GM19025 (cell line): Measurements from ENCODE around the gene LEKR1.
A peak's percentile ranks its signal among the peaks of the same experiment; 100 is the strongest.
"Not testable (repeated sequence)": the region's sequence is repeated elsewhere in the genome, so short reads cannot be mapped to it uniquely, and the experiment has no call there.

Experiments used
- ATAC-seq: cut with Tn5 transposase; IDR thresholded peaks from one replicate; pipeline ENCODE4 v1.9.1; 2021; ENCODE audit warnings: mild to moderate bottlenecking, low read depth, moderate library complexity; ENCODE audit not compliant: unreplicated experiment

The LEKR1 gene

DNA sequence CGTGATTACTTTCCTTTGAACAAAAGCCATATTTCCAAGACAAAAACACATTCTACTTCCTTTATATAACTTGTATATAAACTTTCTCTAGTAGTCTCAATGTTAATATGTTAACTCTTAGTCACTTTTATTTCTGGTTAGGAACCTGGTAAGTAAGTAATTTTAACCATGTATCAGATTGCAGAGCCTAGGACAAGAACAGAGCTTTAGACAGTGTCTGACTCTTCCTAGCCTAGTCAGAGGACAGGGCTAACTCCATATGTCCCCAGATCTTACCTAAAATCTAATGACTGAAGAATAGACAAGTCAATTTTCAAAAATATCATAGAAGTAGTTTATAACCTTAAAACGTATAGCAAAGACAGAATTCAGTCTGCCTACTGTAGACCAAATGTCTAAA lies 8.3 kb downstream of the LEKR1 start:
- ATAC-seq: no peak

GRCh38 chr3:156834962-156835535 lies 8.9 kb downstream of the LEKR1 start:
- ATAC-seq: no peak

GRCh38 chr3:156836701-156837100 lies 10.5 kb downstream of the LEKR1 start:
- no peak for ATAC-seq

- ATAC-seq: no peak
Observed at GRCh38 chr3:156837115-156837514, 11.0 kb downstream of the LEKR1 start.

DNA sequence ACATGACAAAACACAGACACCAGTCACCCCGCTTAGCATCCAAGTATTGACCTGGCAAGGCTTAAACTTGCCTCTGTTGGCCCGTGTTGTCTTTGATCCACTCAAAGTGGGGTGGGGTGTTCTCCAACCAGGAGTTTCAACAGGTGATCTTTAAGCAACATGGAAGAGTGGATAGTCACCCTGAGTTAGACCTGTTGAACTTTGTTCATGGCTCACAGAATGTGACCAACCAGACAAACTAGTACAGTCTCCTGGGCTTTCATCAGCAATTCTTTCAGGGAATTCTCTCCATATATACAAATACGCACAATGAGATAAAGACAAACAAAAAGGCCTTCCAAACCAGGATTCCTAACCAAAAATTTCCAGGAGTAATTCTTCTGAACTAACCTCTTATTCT lies 11.9 kb downstream of the LEKR1 start:
- ATAC-seq: no peak

DNA sequence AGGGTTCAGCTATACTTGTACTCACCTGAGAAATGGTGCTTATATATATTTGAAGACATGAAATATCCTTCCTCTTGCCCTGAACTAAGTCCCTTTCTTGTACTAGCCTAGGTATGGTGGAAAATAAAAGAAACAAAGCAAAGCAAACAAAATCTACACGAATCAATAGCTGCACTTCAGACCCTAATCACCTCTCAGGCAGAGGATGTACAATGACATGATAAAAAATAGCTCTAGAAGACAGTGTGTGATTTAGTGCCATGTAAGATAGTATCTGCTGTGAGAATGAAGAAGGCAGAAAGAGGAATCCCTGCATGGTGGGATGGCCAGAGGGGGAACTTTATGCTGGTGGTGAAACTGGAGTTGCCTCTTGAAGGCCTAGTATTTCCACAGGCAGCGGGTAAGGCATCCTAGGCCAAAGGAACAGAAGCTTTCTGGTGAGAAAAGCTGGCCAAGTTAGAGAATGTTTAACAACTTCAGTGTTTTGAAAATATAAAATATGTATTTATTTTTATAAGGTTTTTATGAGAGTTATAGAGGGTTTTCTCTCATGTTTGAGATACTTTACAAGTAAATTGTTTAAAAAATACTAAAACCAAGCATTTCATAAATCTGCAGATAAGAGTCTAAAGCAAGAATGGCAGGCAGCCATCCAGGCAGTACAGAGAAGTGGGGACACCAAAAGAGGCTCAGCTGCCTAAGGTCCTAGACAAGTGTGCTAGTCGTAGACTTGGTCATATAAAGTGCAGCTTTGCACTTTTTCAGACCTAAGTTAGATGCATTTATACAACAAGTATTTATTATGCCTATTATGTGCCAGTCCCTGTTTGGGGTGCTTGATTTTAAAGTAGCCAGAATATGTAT lies 14.9 kb downstream of the LEKR1 start:
- ATAC-seq: no peak

DNA sequence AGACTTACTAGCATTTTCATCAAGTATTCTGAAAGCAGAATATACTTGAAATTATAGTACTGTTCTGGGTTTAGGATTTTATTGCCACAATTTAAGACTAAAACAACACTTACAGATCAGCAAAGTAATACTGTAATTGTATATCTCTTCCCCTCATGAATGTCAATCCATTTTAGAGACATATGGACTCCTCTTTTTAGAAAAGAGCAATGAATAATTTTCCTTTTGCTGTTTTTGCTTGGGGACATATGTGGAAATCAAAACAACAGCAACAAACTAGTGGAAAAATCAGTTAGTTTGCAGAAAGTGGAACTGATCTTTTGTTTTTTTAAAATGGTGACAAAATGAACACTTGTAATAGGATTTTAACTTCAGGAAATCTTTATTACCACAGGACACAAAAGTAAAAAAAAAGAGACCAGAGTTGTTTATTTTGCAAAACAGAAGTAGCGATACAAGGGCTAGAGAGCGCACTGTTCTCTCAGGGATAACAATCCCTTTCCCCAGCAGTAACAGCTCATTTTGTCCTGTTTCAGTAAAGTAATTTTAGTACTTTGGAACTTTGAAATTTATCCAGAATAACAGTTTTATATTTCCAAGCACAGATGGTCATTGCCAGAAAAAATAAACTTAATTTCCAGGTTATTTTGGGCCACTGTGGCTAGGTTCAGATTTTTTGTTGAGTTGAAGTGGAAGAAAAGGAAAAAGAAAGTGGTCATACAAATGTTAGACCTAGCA lies 17.1 kb downstream of the LEKR1 start:
- no peak for ATAC-seq

DNA sequence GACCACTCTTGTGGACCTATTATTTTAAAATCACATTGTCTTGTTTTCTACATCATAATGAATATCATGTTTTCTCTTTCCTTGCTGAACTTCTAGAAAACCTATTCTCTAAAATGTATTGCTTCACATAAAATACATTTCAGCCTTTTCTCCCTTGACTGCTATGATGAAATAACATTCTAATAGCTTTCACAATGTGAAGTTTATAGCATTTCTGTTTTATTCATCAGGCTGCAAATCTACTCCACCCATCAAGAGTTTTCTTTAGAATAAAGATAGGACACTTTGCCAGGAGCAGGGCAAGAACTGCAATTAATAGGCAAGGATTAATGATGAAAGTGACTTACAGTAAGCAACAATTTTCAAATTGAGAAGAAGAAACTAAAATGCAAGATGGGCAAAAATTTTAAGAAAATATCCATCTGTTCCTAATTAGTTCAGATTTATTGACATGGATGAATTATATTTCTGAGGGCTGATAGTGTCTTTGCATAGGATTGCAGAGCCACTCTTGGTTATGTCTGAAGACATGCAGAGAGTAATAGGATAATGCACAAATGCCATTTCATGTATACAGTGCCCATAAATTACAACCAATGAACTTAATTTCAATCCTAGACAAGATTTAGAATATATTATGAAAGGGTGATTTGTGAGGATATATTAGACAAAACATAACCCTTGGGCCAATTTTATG lies 21.7 kb downstream of the LEKR1 start:
- no peak for ATAC-seq

DNA sequence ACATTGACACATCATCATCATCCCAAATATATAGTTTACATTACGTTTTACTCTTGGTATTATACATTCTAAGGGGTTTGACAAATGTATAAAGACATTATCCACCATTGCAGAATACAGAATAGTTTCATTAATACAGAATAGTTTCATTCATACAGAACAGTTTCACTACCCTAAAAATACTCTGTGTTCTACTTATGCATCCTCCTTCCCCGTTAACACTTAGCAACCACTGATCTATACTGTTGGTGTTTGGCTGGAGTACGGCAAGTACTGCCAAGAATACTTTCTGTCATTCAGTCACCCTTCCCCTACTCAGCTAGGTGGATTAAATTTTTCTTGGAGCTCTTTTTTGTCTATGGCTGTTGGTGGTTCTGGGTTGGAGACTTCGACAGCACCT lies 33.4 kb downstream of the LEKR1 start:
- ATAC-seq: peak; percentile 89

DNA sequence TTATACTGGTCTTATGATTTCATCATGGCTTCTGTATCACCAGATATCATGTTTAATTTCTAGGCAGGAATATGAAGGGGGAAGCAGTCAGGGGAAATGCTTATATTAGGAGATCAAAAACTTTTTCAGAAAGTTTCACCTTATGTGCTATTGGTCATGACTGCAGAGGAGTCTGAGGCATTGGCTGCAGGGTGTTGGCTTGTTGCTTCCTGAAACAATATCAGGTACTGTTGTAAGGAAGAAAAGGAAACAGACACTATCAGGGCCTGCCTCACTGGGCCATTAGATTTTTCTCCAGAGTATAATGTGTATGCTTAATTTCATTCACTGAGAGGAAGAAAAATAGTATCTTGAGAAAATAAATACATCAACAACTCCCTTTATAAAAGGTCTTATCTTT lies 34.7 kb downstream of the LEKR1 start:
- ATAC-seq: no peak

GRCh38 chr3:156862338-156862737 lies 36.2 kb downstream of the LEKR1 start:
- ATAC-seq: no peak

- ATAC-seq: no peak
Observed at GRCh38 chr3:156865732-156866131, 39.6 kb downstream of the LEKR1 start.

DNA sequence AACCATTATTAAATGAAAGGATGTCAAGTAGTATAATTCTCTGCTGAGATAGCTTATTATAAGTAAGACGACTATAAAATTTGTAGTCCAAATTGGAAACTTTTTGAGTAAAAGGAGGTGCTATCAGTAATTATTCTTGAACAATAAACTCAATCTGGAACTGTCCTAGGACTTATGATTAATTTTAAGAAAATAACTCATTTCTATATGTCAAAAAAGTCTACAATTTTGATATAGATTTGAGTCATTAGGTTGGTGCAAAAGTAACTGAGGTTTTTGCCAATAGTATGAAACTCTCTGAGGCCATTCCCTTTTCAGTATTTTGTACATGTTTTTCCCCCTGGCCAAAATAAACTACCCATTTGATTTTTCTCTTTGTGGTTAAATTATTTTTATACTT lies 41.0 kb downstream of the LEKR1 start:
- no peak for ATAC-seq

DNA sequence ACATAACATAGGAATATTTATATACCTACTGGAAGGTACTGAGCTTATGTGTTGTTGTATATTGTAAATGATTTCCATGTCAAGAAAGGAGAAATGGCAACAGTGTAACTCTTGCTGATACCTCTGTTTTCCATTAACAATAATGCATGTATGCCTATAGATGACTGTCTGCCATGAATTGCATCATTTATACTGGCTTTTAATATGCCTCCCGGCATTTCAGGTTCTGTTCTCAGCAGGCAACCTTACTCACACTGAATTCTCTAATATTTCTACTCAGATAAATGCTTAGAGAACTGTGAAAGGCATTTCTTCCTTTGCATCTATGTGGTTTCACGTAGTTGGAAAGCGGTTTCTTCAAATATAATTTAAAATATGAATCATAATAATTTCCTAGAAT lies 41.8 kb downstream of the LEKR1 start:
- ATAC-seq: no peak

GRCh38 chr3:156873906-156874305 lies 47.8 kb downstream of the LEKR1 start:
- no peak for ATAC-seq

GRCh38 chr3:156879491-156879890 lies 53.3 kb downstream of the LEKR1 start:
- ATAC-seq: not testable (repeated sequence)

- no peak for ATAC-seq
Observed at GRCh38 chr3:156885761-156886160, 59.6 kb downstream of the LEKR1 start.

GRCh38 chr3:156888176-156888575 lies 62.0 kb downstream of the LEKR1 start:
- ATAC-seq: no peak

- ATAC-seq: no peak
Observed at GRCh38 chr3:156888576-156888975, 62.4 kb downstream of the LEKR1 start.

DNA sequence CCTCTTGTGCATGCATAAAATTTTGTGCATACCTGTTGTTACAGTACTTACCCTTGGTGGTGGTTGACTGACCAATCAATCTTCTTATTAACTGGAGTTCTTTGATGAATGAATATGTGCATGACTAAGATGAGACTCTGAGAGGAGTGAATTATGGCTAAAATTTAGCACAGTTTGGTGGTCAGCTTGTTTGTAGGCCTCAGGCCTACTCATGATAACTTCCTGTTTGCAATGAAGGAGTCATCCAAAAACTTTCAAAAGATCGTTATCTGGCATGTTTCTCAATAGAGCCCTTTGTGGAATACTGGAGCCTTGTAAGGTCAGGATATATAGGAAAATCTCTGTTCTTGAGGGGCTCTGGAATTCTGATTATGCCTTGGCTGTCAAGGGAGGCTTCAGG lies 66.5 kb downstream of the LEKR1 start:
- no peak for ATAC-seq

DNA sequence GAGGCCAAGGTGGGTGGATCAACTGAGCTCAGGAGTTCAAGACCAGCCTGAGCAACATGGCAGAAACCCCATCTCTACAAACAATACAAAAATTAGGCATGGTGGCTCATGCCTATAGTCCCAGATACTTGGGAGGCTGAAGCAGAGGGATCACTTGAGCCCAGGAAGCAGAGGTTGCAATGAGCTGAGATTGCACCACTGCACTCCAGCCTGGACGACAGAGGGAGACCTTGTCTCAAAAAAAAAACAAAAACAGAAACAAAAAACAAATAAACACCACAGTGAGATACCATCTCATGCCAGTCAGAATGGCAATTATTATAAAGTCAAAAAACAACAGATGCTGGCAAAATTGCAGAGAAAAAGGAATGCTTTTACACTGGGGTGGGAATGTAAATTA lies 69.2 kb downstream of the LEKR1 start:
- not testable (repeated sequence) for ATAC-seq
